AG04449 (cell line): ENCODE measurements around the gene BLNK.
A peak's percentile ranks its signal among the peaks of the same experiment; 100 is the strongest.
"Not testable (repeated sequence)": the region's sequence is repeated elsewhere in the genome, so short reads cannot be mapped to it uniquely, and the experiment has no call there.

Source experiments
- CTCF ChIA-PET: fragments of 350-600 bp; formaldehyde crosslinking; extraction: SDS; loops from one replicate; lab custom pipeline; 2021; ENCODE audit warnings: antibody characterized with exemption; lab: Yijun Ruan, JAX
- POLR2A ChIA-PET: fragments of 400-600, 350-600 bp; formaldehyde crosslinking; extraction: SDS; loops from one replicate; lab custom pipeline; 2020; ENCODE audit warnings: antibody characterized with exemption, inconsistent platforms; lab: Yijun Ruan, JAX
- DNase-seq: peaks from one replicate; pipeline ENCODE4 v3.0.0-alpha.2; 2010; ENCODE audit warnings: low read depth, low spot score
- H3K4me3 ChIP-seq: 2 replicates; pipeline ENCODE4 v1.5.1; 2011; ENCODE audit warnings: low read depth, mild to moderate bottlenecking, control low read depth, low read length
- CTCF ChIP-seq: IDR thresholded peaks from one replicate; pipeline ENCODE4 v1.5.1; 2011; ENCODE audit warnings: mild to moderate bottlenecking, moderate library complexity, low read length, control low read depth, inconsistent platforms; ENCODE audit not compliant: insufficient read depth; ENCODE audit errors: missing control alignments

Gene BLNK

GRCh38 chr10:96208946-96209345 lies 62.4 kb downstream of the BLNK start:
- CTCF ChIA-PET, result interaction anchor here (1.1 kb wide), 1 partner anchor 20 kb away, joined by 3 read pairs; no protein-coding TSS in a partner anchor
- no peak overlapping the region for H3K4me3 ChIP-seq
- TF ChIP-seq CTCF, result no peak
- no peak for DNase-seq
- POLR2A ChIA-PET, result no interaction called here

- POLR2A ChIA-PET, result no interaction called here
These were observed 63.1 kb downstream of the BLNK start for GRCh38 chr10:96208271-96208670.

GRCh38 chr10:96205580-96205979 lies 65.8 kb downstream of the BLNK start:
- ChIA-PET CTCF (no interaction called here), POLR2A (no interaction called here)
- no peak for DNase-seq
- TF ChIP-seq CTCF, result no peak
- H3K4me3 ChIP-seq, result no peak overlapping the region

More at GRCh38 chr10:96208271-96208670, 63.1 kb downstream of the BLNK start:
- CTCF ChIA-PET, result interaction anchor here (0.9 kb wide), 1 partner anchor 16 kb away, joined by 3 read pairs; no protein-coding TSS in a partner anchor
- no peak for TF ChIP-seq CTCF
- DNase-seq, result no peak
- no peak overlapping the region for H3K4me3 ChIP-seq

GRCh38 chr10:96201525-96201924 lies 69.8 kb downstream of the BLNK start:
- CTCF ChIA-PET, result no interaction called here
- TF ChIP-seq CTCF, result no peak
- H3K4me3 ChIP-seq, result no peak overlapping the region
- POLR2A ChIA-PET, result no interaction called here
- no peak for DNase-seq

- CTCF ChIA-PET, POLR2A ChIA-PET, DNase-seq, H3K4me3 ChIP-seq: not testable (repeated sequence)
These were observed 81.9 kb downstream of the BLNK start for GRCh38 chr10:96189505-96189904.

- CTCF ChIA-PET, result no interaction called here
- POLR2A ChIA-PET, result interaction anchor here (0.9 kb wide), 1 partner anchor 59 kb away, joined by 4 read pairs; the partner anchor contains the start of gene ZNF518A
- TF ChIP-seq CTCF, result no peak
- DNase-seq, result peak; percentile 56
- no peak overlapping the region for H3K4me3 ChIP-seq
These were observed 82.5 kb downstream of the BLNK start for GRCh38 chr10:96188916-96189315.

- ChIA-PET CTCF (no interaction called here), POLR2A (interaction anchor here (0.9 kb wide), 1 partner anchor 58 kb away, joined by 4 read pairs; the partner anchor contains the start of gene ZNF518A)
- no peak overlapping the region for H3K4me3 ChIP-seq
- DNase-seq, result peak; percentile 9
- TF ChIP-seq CTCF, result no peak
These were observed 82.9 kb downstream of the BLNK start for GRCh38 chr10:96188421-96188820.
